Measurements from ENCODE around the gene UBR4. TPM values are rescaled to one million over a fixed set of nuclear protein-coding genes. Genes with fewer than 3 reads are reported as not detected.

The UBR4 gene
- total RNA-seq, 1 experiment from 2014 or later, result 107 TPM

DNA sequence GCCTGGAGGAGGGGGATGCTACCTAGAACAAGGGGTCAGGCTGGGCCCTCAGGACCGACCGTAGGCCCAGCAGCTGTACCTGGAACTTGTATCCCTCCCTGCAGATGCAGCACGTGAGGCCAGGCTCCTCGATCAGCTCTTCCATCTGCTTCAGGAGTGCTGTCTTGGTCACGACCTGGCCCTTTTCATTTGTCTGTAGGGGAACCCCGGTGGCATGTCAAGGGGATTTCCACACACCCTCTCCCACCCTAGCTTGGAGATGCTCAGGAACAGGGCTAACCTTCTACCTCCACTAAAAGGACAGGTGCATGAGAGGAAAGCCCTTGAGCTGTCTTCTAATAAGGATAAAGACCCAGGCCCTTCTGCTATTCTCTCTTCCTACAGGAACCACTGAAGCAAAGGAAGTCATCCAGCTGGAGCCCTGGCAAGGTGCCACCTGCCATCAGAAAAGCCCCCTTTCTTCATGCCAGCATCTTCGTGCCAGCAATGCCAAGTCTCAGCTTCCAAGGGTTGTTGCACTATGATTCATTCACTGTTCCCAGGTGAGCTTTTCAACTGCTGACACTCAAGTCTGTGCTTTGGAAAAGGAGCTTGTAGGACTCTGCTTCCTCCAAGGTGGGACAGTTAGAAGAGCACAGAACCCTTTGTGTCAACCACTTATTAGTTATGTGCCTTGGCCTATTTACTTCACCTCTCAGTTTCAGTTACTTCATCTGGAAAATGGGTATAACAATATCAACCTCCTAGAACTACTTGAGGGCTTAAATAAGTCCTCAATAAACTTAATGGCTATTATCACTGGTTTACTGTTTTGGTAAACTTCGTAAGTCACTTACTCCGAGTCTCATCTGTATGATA is 122.1 kb downstream of the UBR4 start:
- no peak overlapping the region for H3K4me2 ChIP-seq (ENCODE audit: low read length)
- POLR2A ChIA-PET, result no interaction called here
- H3K36me3 ChIP-seq (ENCODE audit: control insufficient read depth in 1 of 2, insufficient read depth in 2 of 2, low read length in 2 of 2), result peaks cover 59 to 74% of the 10 kb centered on the region in 2 experiments
- TF ChIP-seq, protein P1, sequence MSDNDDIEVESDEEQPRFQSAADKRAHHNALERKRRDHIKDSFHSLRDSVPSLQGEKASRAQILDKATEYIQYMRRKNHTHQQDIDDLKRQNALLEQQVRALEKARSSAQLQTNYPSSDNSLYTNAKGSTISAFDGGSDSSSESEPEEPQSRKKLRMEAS (IDR thresholded peaks at IDR 0.05), result no peak
- TF ChIP-seq EZH2phosphoT487 (IDR thresholded peaks at IDR 0.05; ENCODE audit: borderline replicate concordance) (no peak), ZNF274 (IDR thresholded peaks at IDR 0.05; ENCODE audit: low read depth, low read length) (no peak), TCF7L2 (IDR thresholded peaks at IDR 0.05; ENCODE audit: borderline replicate concordance, extremely low read depth, insufficient read depth, insufficient read length) (no peak), JUND (IDR thresholded peaks at IDR 0.05) (no peak), SRF (IDR thresholded peaks at IDR 0.05; ENCODE audit: low read depth) (no peak), POLR2A (IDR thresholded peaks at IDR 0.05; ENCODE audit: borderline replicate concordance, extremely low read depth, insufficient read depth, insufficient read length) (no peak), ZFX (IDR thresholded peaks at IDR 0.05) (no peak), SP1 (IDR thresholded peaks at IDR 0.05; ENCODE audit: low read depth) (no peak), EZH2 (IDR thresholded peaks at IDR 0.05) (no peak), FOSL1 (IDR thresholded peaks at IDR 0.05; ENCODE audit: low read depth) (no peak), SIN3A (IDR thresholded peaks at IDR 0.05; ENCODE audit: low read depth) (no peak)
- TF ChIP-seq, protein P2, sequence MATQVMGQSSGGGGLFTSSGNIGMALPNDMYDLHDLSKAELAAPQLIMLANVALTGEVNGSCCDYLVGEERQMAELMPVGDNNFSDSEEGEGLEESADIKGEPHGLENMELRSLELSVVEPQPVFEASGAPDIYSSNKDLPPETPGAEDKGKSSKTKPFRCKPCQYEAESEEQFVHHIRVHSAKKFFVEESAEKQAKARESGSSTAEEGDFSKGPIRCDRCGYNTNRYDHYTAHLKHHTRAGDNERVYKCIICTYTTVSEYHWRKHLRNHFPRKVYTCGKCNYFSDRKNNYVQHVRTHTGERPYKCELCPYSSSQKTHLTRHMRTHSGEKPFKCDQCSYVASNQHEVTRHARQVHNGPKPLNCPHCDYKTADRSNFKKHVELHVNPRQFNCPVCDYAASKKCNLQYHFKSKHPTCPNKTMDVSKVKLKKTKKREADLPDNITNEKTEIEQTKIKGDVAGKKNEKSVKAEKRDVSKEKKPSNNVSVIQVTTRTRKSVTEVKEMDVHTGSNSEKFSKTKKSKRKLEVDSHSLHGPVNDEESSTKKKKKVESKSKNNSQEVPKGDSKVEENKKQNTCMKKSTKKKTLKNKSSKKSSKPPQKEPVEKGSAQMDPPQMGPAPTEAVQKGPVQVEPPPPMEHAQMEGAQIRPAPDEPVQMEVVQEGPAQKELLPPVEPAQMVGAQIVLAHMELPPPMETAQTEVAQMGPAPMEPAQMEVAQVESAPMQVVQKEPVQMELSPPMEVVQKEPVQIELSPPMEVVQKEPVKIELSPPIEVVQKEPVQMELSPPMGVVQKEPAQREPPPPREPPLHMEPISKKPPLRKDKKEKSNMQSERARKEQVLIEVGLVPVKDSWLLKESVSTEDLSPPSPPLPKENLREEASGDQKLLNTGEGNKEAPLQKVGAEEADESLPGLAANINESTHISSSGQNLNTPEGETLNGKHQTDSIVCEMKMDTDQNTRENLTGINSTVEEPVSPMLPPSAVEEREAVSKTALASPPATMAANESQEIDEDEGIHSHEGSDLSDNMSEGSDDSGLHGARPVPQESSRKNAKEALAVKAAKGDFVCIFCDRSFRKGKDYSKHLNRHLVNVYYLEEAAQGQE (IDR thresholded peaks at IDR 0.05; ENCODE audit: low read depth), result no peak
- TF ChIP-seq, protein P3, sequence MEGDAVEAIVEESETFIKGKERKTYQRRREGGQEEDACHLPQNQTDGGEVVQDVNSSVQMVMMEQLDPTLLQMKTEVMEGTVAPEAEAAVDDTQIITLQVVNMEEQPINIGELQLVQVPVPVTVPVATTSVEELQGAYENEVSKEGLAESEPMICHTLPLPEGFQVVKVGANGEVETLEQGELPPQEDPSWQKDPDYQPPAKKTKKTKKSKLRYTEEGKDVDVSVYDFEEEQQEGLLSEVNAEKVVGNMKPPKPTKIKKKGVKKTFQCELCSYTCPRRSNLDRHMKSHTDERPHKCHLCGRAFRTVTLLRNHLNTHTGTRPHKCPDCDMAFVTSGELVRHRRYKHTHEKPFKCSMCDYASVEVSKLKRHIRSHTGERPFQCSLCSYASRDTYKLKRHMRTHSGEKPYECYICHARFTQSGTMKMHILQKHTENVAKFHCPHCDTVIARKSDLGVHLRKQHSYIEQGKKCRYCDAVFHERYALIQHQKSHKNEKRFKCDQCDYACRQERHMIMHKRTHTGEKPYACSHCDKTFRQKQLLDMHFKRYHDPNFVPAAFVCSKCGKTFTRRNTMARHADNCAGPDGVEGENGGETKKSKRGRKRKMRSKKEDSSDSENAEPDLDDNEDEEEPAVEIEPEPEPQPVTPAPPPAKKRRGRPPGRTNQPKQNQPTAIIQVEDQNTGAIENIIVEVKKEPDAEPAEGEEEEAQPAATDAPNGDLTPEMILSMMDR (IDR thresholded peaks at IDR 0.05 in 2 of 3, conservative IDR thresholded peaks at IDR 0.05 in 1 of 3; ENCODE audit: borderline replicate concordance in 1 of 3, insufficient read depth in 1 of 3, low read depth in 2 of 3, low read length in 2 of 3), result no peak
- no peak overlapping the region for H3K27ac ChIP-seq (ENCODE audit: low read depth, low read length)
- H3K27me3 ChIP-seq (ENCODE audit: insufficient read depth, low read length), result no peaks in the 10 kb centered on the region
- H4K20me1 ChIP-seq (ENCODE audit: insufficient read depth), result no peaks in the 10 kb centered on the region
- H3K4me3 ChIP-seq (replicated peaks in 1 of 2; ENCODE audit: low read depth in 1 of 2, low read length in 2 of 2), result no peak overlapping the region
- ATAC-seq (no peak), DNase-seq (ENCODE audit: low read depth, low spot score) (no peak)
- H3K9ac ChIP-seq (ENCODE audit: low read length), result no peak overlapping the region
- H3K79me2 ChIP-seq (ENCODE audit: insufficient read depth, low read length), result no peaks in the 10 kb centered on the region
- RAD21 ChIA-PET (ENCODE audit: low non-redundant PET in 1 of 2, low total read pairs in 2 of 2, uncharacterized antibody in 2 of 2, unreplicated experiment in 2 of 2), result no interaction called here
- no peaks in the 10 kb centered on the region for H3K4me1 ChIP-seq (ENCODE audit: control insufficient read depth in 1 of 2, insufficient read depth in 2 of 2, low read length in 2 of 2)
- H3K9me3 ChIP-seq (ENCODE audit: control insufficient read depth in 1 of 2, insufficient read depth in 1 of 2, low read depth in 1 of 2, low read length in 2 of 2), result no peaks in the 10 kb centered on the region
- H2AFZ ChIP-seq (ENCODE audit: low read depth, low read length, poor library complexity, severe bottlenecking), result no peak overlapping the region
- H3K9me2 ChIP-seq (ENCODE audit: insufficient read depth), result no peaks in the 10 kb centered on the region
- BruUV-seq (replicated peaks), result no TSS peak
- CTCF ChIA-PET, result no interaction called here
- intact Hi-C loops (cut with micrococcal nuclease), result no loop called here

All from HCT116 (cell line).